Measurements from ENCODE around the gene PPP2R2B.

The PPP2R2B gene

DNA sequence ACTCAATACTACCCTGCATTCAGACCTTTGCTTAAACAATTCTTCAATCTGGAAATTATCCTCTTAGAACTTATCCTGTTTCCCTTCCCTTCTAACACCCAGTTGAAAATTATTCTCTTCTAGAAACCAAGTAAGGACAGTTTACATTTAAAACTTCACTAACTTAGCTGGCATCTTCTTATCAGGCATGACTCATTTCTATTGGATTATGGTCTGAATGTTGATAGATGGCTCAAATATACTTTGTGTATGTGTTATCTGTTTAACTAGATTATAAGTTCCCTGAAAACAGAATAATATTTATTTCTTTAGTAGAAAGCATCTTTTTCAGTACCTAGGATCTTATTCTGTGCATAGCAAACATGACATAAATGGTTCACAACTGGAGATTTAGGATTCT lies 161.9 kb downstream of the PPP2R2B start:
- no peak overlapping the region for H3K27ac ChIP-seq
- no peak for DNase-seq (ENCODE audit: low spot score)
- TF ChIP-seq, protein P1, sequence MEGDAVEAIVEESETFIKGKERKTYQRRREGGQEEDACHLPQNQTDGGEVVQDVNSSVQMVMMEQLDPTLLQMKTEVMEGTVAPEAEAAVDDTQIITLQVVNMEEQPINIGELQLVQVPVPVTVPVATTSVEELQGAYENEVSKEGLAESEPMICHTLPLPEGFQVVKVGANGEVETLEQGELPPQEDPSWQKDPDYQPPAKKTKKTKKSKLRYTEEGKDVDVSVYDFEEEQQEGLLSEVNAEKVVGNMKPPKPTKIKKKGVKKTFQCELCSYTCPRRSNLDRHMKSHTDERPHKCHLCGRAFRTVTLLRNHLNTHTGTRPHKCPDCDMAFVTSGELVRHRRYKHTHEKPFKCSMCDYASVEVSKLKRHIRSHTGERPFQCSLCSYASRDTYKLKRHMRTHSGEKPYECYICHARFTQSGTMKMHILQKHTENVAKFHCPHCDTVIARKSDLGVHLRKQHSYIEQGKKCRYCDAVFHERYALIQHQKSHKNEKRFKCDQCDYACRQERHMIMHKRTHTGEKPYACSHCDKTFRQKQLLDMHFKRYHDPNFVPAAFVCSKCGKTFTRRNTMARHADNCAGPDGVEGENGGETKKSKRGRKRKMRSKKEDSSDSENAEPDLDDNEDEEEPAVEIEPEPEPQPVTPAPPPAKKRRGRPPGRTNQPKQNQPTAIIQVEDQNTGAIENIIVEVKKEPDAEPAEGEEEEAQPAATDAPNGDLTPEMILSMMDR (IDR thresholded peaks at IDR 0.05), result no peak
- H3K4me3 ChIP-seq, result no peak overlapping the region

DNA sequence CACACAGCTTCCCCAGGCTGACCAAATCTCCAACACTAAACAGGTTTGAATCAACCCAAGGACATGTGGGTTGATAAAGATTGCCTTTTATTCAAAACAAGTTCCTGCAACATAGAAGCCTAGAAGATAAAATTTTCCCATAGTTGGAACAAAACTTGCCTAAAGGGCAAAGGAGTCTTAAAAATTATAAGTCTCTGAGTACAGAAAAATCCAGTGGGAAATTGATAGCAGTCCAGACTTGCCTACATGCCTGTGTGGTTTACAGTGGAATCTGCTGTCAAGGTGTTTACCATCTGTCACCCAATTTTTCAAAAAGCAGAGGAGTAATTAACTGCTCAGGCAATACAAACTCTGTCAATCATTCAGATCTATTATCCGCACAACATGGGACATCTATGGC lies 168.2 kb downstream of the PPP2R2B start:
- Histone ChIP-seq H3K27ac (no peak overlapping the region), H3K4me3 (no peak overlapping the region)
- TF ChIP-seq, protein P1 (IDR thresholded peaks at IDR 0.05), result no peak
- DNase-seq (ENCODE audit: low spot score), result no peak

DNA sequence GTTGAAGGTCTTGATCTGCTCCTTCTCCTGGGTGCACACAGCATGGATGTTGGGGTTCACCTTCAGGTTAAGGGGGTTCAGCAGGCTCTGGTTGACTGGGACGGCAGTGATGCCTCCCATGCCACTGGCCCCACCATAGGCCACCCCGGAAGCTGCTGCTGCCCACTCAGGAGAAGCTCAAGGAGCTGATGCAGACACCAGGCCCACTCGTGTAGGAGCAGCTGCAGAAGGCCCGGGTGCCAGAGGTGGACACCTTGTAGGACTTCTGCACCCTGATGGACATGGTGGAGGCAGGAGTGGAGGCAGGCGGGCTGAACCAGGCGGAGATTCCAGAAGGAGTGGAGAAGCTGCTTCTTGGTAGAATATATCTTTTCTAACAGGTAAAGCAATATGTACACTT lies 171.2 kb downstream of the PPP2R2B start:
- TF ChIP-seq, protein P1 (IDR thresholded peaks at IDR 0.05), result no peak
- Histone ChIP-seq H3K27ac (no peak overlapping the region), H3K4me3 (no peak overlapping the region)
- no peak for DNase-seq (ENCODE audit: low spot score)

DNA sequence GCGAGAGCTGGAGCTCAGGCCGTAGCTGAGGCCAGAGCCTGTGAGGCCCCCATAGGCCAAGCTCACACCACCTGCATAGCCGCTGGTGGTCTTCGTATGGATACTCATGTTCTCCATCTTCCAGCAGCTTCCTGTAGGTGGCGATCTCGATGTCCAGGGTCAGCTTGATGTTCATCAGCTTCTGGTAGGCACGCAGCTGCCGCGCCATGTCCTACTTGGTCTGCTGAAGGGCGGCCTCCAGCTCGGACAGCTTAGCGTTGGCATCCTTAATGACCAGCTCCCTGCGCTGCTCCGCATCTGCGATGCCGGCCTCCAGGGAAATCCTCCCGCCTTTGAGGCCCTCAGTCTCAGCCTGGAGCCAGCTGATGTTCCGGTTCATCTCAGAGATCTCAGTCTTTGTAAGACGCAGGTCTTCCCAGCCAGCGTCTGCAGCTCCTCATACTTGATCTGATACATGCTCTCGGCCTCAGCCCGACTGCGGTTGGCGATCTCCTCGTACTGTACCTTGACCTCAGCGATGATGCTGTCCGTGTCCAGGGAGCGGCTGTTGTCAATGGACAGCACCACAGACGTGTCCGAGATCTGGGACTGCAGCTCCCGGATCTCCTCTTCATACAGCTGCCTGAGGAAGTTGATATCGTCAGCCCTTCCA lies 172.1 kb downstream of the PPP2R2B start:
- Histone ChIP-seq H3K27ac (no peak overlapping the region), H3K4me3 (no peak overlapping the region)
- TF ChIP-seq, protein P1 (IDR thresholded peaks at IDR 0.05), result no peak
- DNase-seq (ENCODE audit: low spot score), result no peak

DNA sequence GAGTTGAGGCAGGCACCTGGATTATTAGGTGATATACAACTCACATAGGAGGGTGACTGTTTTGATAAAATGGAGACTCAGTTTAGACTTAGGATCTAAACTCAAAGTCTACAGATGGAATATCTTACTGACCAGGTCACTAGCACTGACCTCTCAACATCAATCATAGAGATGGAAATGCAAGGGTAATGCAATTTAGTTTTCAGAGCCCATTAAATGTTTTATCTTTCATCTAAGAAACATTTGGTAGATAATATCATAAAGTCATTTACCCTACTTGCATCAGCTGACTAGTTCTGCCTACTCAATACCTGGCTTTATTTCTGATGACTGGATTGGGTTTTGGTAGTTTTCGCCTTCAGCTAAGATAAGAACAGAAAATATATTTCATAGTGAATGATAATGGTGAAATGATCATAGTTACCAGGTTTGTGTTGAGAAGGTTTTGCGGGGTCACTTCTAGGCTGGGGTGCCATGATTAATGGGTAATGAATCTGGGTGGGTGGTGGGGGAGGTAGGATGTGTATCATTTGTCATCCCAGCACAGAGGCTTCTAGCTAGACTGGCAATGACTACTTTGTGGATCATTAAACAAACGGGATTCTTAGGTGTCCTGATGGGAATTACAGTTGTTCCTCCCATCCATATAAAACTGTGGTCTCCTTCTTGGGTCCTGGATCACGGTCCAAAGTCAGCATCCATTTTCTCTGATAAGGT lies 173.4 kb downstream of the PPP2R2B start:
- DNase-seq (ENCODE audit: low spot score), result no peak
- Histone ChIP-seq H3K4me3 (no peak overlapping the region), H3K27ac (no peak overlapping the region)
- TF ChIP-seq, protein P1 (IDR thresholded peaks at IDR 0.05), result no peak

DNA sequence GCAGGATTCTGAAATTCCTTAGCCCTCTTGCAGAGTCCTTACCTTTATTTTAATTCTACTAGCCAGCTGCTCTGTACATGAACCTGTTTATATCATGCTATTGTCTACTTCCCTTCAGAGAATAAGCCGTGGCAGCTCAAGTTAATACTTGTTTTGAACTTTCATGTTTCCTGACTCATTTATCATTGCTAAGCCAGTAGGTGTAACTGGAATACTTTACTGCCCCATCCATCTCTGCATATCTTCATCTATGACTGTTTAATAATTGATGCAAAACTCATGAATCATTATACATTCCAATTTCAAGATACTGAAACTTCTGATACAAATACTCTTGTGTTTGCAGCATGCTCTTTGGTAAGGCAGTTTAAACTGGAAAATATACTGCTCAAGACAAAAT lies 174.7 kb downstream of the PPP2R2B start:
- Histone ChIP-seq H3K4me3 (no peak overlapping the region), H3K27ac (no peak overlapping the region)
- TF ChIP-seq, protein P1 (IDR thresholded peaks at IDR 0.05), result no peak
- no peak for DNase-seq (ENCODE audit: low spot score)

DNA sequence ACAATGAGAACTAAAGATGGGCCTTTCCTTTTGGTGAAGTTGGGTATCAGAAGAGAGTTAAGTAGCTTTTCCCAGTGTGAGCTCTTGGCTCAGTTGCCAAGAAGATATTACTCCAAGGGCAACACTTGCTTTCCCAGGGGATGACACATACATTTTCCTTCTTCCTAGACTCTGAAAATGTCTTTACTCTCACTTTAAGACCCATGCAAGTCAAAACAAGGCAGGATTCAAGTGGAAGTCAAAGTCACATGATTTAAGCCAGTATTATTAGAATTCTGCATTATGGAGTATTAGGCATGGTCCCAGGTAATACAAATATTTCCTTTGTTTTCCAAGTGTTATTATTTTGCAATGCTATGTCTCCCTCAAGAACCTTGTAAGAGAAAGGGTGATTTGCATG lies 175.1 kb downstream of the PPP2R2B start:
- no peak for DNase-seq (ENCODE audit: low spot score)
- no peak overlapping the region for H3K4me3 ChIP-seq
- no peak overlapping the region for H3K27ac ChIP-seq
- TF ChIP-seq, protein P1 (IDR thresholded peaks at IDR 0.05), result no peak
